HCT116 (cell line): Measurements from ENCODE around the gene TMEM198. TPM values are rescaled to one million over a fixed set of nuclear protein-coding genes. Genes with fewer than 3 reads are reported as not detected.

Source experiments
- ATAC-seq: fragments of 200-7000 bp; cut with Tn5 transposase; 2 replicates; pipeline ENCODE4 v1.9.1; 2020; ENCODE audit warnings: mild to moderate bottlenecking, moderate library complexity
- BruUV-seq: library from RNA; stranded (reverse); fragments of 400-500 nt; replicated peaks from 2 replicates; lab custom pipeline; 2021; lab: Mats Ljungman, UMichigan
- CTCF ChIA-PET: fragments of 300-600 bp; sonication (Branson Sonifier 250); formaldehyde crosslinking; loops from one replicate; lab custom pipeline; 2021; ENCODE audit warnings: antibody characterized with exemption; lab: Charles Lee
- POLR2A ChIA-PET: fragments of 300-600, 350-600 bp; sonication (Branson Sonifier 250); formaldehyde crosslinking; loops from one replicate; lab custom pipeline; 2021; ENCODE audit warnings: antibody characterized with exemption; lab: Charles Lee
- RAD21 ChIA-PET, 2 experiments: fragments of 300-600 bp; sonication (Branson Sonifier 250); formaldehyde crosslinking; loops; one replicate each; lab custom pipeline; 2023; ENCODE audit warnings: low total read pairs in 2 of 2; ENCODE audit not compliant: uncharacterized antibody in 2 of 2, unreplicated experiment in 2 of 2, low non-redundant PET in 1 of 2; lab: Charles Lee
- DNase-seq: peaks from one replicate; pipeline ENCODE4 v3.0.0-alpha.2; 2010; ENCODE audit warnings: low read depth, low spot score
- H2AFZ ChIP-seq: fragments of 200-600 bp; shearing (Covaris generic), sonication (generic); 2 replicates; pipeline ENCODE4 v1.6.1; 2017; ENCODE audit warnings: low read depth, mixed run types, mixed read lengths, antibody characterized with exemption, low read length; ENCODE audit not compliant: poor library complexity, severe bottlenecking
- H3K27ac ChIP-seq: 2 replicates; pipeline ENCODE4 v1.5.1; 2012; ENCODE audit warnings: low read depth, low read length
- H3K27me3 ChIP-seq: fragments of 200-600 bp; sonication (generic); 2 replicates; pipeline ENCODE4 v1.6.1; 2016; ENCODE audit warnings: mixed run types, low read length, mixed read lengths; ENCODE audit not compliant: insufficient read depth
- H3K36me3 ChIP-seq, 2 experiments: fragments of 200-500 bp in 1 of 2; fragments of 200-600 bp in 1 of 2; sonication (Bioruptor generic) in 1 of 2; sonication (generic) in 1 of 2; 2 replicates each; pipeline versions ENCODE4 v1.5.1 to v1.6.1; 2014 to 2016; ENCODE audit warnings: low read length in 2 of 2, inconsistent platforms in 1 of 2, mixed read lengths in 1 of 2, mixed run types in 1 of 2; ENCODE audit not compliant: insufficient read depth in 2 of 2, control insufficient read depth in 1 of 2
- H3K4me1 ChIP-seq, 2 experiments: fragments of 200-600 bp in 1 of 2; sonication (generic) in 1 of 2; 2 replicates each; pipeline versions ENCODE4 v1.5.1 to v1.6.1; 2012 to 2017; ENCODE audit warnings: low read length in 2 of 2, inconsistent platforms in 1 of 2, mild to moderate bottlenecking in 1 of 2, mixed read lengths in 1 of 2, mixed run types in 1 of 2, moderate library complexity in 1 of 2; ENCODE audit not compliant: insufficient read depth in 2 of 2, control insufficient read depth in 1 of 2
- H3K4me2 ChIP-seq: fragments of 200-600 bp; sonication (generic); 2 replicates; pipeline ENCODE4 v1.6.1; 2017; ENCODE audit warnings: mixed run types, low read length, mixed read lengths
- H3K4me3 ChIP-seq, 2 experiments: fragments of 200-600 bp in 1 of 2; sonication (generic) in 1 of 2; replicated peaks in 1 of 2; 2 replicates each; pipeline ENCODE4 v1.5.1; 2011 to 2016; ENCODE audit warnings: low read length in 2 of 2, control low read depth in 1 of 2, low read depth in 1 of 2, mild to moderate bottlenecking in 1 of 2, mixed read lengths in 1 of 2, mixed run types in 1 of 2
- H3K79me2 ChIP-seq: fragments of 200-600 bp; sonication (generic); 2 replicates; pipeline ENCODE4 v1.6.1; 2017; ENCODE audit warnings: mild to moderate bottlenecking, mixed run types, low read length, moderate library complexity, mixed read lengths; ENCODE audit not compliant: insufficient read depth
- H3K9ac ChIP-seq: fragments of 200-600 bp; sonication (generic); 2 replicates; pipeline ENCODE4 v1.6.1; 2016; ENCODE audit warnings: low read length, mixed read lengths
- H3K9me2 ChIP-seq: fragments of 200-600 bp; sonication (generic), shearing (Covaris generic); 2 replicates; pipeline ENCODE4 v1.6.1; 2017; ENCODE audit warnings: mixed run types, mild to moderate bottlenecking, moderate library complexity; ENCODE audit not compliant: insufficient read depth
- H3K9me3 ChIP-seq, 2 experiments: fragments of 200-500 bp in 1 of 2; fragments of 200-600 bp in 1 of 2; sonication (Bioruptor generic) in 1 of 2; sonication (generic) in 1 of 2; 2 replicates each; pipeline ENCODE4 v1.6.1; 2014 to 2017; ENCODE audit warnings: low read length in 2 of 2, mixed read lengths in 2 of 2, inconsistent platforms in 1 of 2, low read depth in 1 of 2, mild to moderate bottlenecking in 1 of 2, mixed run types in 1 of 2, moderate library complexity in 1 of 2; ENCODE audit not compliant: control insufficient read depth in 1 of 2, insufficient read depth in 1 of 2
- H4K20me1 ChIP-seq: fragments of 200-600 bp; sonication (generic), shearing (Covaris generic); 2 replicates; pipeline ENCODE4 v1.6.1; 2017; ENCODE audit warnings: mixed run types, mild to moderate bottlenecking, moderate library complexity; ENCODE audit not compliant: insufficient read depth
- ATF3 ChIP-seq: IDR thresholded peaks from 2 replicates; pipeline ENCODE4 v1.6.1; 2012
- POLR2AphosphoS5 ChIP-seq: IDR thresholded peaks from 2 replicates; pipeline ENCODE4 v1.6.1; 2011; ENCODE audit warnings: mild to moderate bottlenecking, low read depth, low read length, moderate library complexity
- SIN3A ChIP-seq: IDR thresholded peaks from 2 replicates; pipeline ENCODE4 v1.6.1; 2012; ENCODE audit warnings: low read depth
- TCF7L2 ChIP-seq: IDR thresholded peaks from 2 replicates; pipeline ENCODE4 v1.7.0; 2011; ENCODE audit warnings: borderline replicate concordance, inconsistent platforms; ENCODE audit not compliant: insufficient read depth, insufficient read length; ENCODE audit errors: extremely low read depth
- YY1 ChIP-seq: IDR thresholded peaks from 2 replicates; pipeline ENCODE4 v1.6.1; 2011; ENCODE audit warnings: low read length, low read depth, moderate library complexity, mild to moderate bottlenecking; ENCODE audit not compliant: insufficient replicate concordance; ENCODE audit errors: extremely low read depth
- ZBTB33 ChIP-seq: IDR thresholded peaks from 2 replicates; pipeline ENCODE4 v1.6.1; 2011; ENCODE audit warnings: mild to moderate bottlenecking, low read length, moderate library complexity; ENCODE audit not compliant: insufficient replicate concordance; ENCODE audit errors: extremely low read depth
- ZNF274 ChIP-seq: fragments of 200-500 bp; sonication (Bioruptor generic); IDR thresholded peaks from 2 replicates; pipeline ENCODE4 v1.6.1; 2014; ENCODE audit warnings: mild to moderate bottlenecking, low read depth, low read length, inconsistent platforms
- intact Hi-C: fragments of 100-400 bp; cut with micrococcal nuclease; formaldehyde crosslinking; loops from 2 replicates; pipeline ENCODE4 v1.10.0; 2022
- total RNA-seq: library from RNA; stranded (reverse); gene quantifications from one replicate; pipeline ENCODE4 v1.2.1, GENCODE V29; 2021; ENCODE audit not compliant: unreplicated experiment

Gene TMEM198
- total RNA-seq, 1 experiment from 2014 or later, result 2.1 TPM

- no peak for ATAC-seq
- no peaks in the 10 kb centered on the region for H4K20me1 ChIP-seq
- TF ChIP-seq ZNF274 (no peak), SIN3A (no peak), ZBTB33 (no peak), YY1 (no peak), ATF3 (no peak), TCF7L2 (no peak), POLR2AphosphoS5 (no peak)
- H2AFZ ChIP-seq, result no peak overlapping the region
- H3K36me3 ChIP-seq, result no peaks in the 10 kb centered on the region
- RAD21 ChIA-PET, result no interaction called here
- no peaks in the 10 kb centered on the region for H3K27me3 ChIP-seq
- BruUV-seq, result no TSS peak
- no peaks in the 10 kb centered on the region for H3K9me2 ChIP-seq
- POLR2A ChIA-PET, result no interaction called here
- intact Hi-C loops, result no loop called here
- no peak overlapping the region for H3K9ac ChIP-seq
- H3K4me1 ChIP-seq, result peaks cover 13 to 33% of the 10 kb centered on the region in 2 experiments
- H3K27ac ChIP-seq, result no peak overlapping the region
- H3K4me3 ChIP-seq, result no peak overlapping the region
- no peaks in the 10 kb centered on the region for H3K9me3 ChIP-seq
- CTCF ChIA-PET, result interaction anchor here (0.9 kb wide), 1 partner anchor 18 kb away, joined by 5 read pairs; the partner anchor contains the start of gene GMPPA
- no peak for DNase-seq
- H3K79me2 ChIP-seq, result no peaks in the 10 kb centered on the region
- H3K4me2 ChIP-seq, result no peak overlapping the region
Observed at GRCh38 chr2:219515874-219516629, 27.8 kb upstream of the TMEM198 start.
